Esophagus squamous epithelium (tissue), 5 donors: Measurements from ENCODE around the gene MOSMO. TPM values are rescaled to one million over a fixed set of nuclear protein-coding genes. Genes with fewer than 3 reads are reported as not detected.

Experiments
- DNase-seq: peaks from one replicate; lab custom pipeline; 2025; lab: John Stamatoyannopoulos, UW
- H3K27ac ChIP-seq, 4 donors: fragments of 200-600 bp; sonication (generic); one replicate each; pipeline ENCODE4 v1.5.1; 2016 to 2019; ENCODE audit warnings: mild to moderate bottlenecking in 1 of 4
- H3K27me3 ChIP-seq, 4 donors: fragments of 200-600 bp; sonication (generic); 1 replicate in 3 of 4; 2 replicates in 1 of 4; pipeline versions ENCODE4 v1.5.1 to v1.6.0; 2017 to 2021; ENCODE audit warnings: antibody characterized with exemption in 1 of 4
- H3K36me3 ChIP-seq, 3 donors: fragments of 200-600 bp; sonication (generic); one replicate each; pipeline ENCODE4 v1.5.1; 2016 to 2019
- H3K4me1 ChIP-seq, 3 donors: fragments of 200-600 bp; sonication (generic); one replicate each; pipeline ENCODE4 v1.5.1; 2017 to 2019
- H3K4me3 ChIP-seq, 4 donors: fragments of 200-600 bp; sonication (generic); 1 replicate in 3 of 4; 2 replicates in 1 of 4; pipeline ENCODE4 v1.5.1; 2016 to 2019; ENCODE audit warnings: mild to moderate bottlenecking in 2 of 4, moderate library complexity in 1 of 4
- H3K9me3 ChIP-seq, 3 donors: fragments of 200-600 bp; sonication (generic); one replicate each; pipeline ENCODE4 v1.5.1; 2016 to 2019
- CTCF ChIP-seq, 6 experiments: fragments of 450-650 bp in 4 of 6; fragments of 200-600 bp in 2 of 6; sonication (generic) in 2 of 6; IDR thresholded peaks; one replicate each; pipeline ENCODE4 v1.5.1; 2016 to 2019; ENCODE audit warnings: antibody characterized with exemption in 6 of 6, mild to moderate bottlenecking in 4 of 6, moderate library complexity in 4 of 6
- POLR2A ChIP-seq, 4 donors: fragments of 450-650 bp; IDR thresholded peaks; one replicate each; pipeline ENCODE4 v1.6.1; 2017; ENCODE audit warnings: antibody characterized with exemption in 4 of 4, mild to moderate bottlenecking in 4 of 4, moderate library complexity in 3 of 4
- WGBS, 2 donors: methylation state at CpG; one replicate each; pipeline ENCODE4 v1.1.5; 2018; 5-methylcytosine and 5-hydroxymethylcytosine counted together
- intact Hi-C: fragments of 100-400 bp; cut with DNase I; formaldehyde crosslinking; loops from one replicate; pipeline ENCODE4 v1.15.0; 2022
- total RNA-seq, 4 donors: library from RNA; depleted of rRNA; stranded (reverse); fragments of >200 nt; gene quantifications; one replicate each; pipeline ENCODE4 v1.1.0, GENCODE V29; 2016
- donor health status: DM: yes; HTN: yes; CAD: no.

MOSMO gene
- total RNA-seq, 4 donors from 2014 or later, result 4.5 to 18.9 (median 12.5) TPM

- WGBS, 2 donors, result 23 to 60% methylated on average over 2 of the region's 2 CpGs
- Histone ChIP-seq H3K4me1 (peaks cover 9 to 40% (median 12%) of the 10 kb centered on the region in 3 donors), H3K4me3 (no peak overlapping the region), H3K36me3 (no peaks in the 10 kb centered on the region), H3K27me3 (no peaks in the 10 kb centered on the region), H3K27ac (no peak overlapping the region), H3K9me3 (no peaks in the 10 kb centered on the region)
- TF ChIP-seq CTCF (IDR thresholded peaks at IDR 0.05) (no peak), POLR2A (IDR thresholded peaks at IDR 0.05) (no peak)
- no peak for DNase-seq
- intact Hi-C loops, result no loop called here
Observed at GRCh38 chr16:22012241-22012640, 4.3 kb downstream of the MOSMO start.

- 74 to 80% methylated on average over 4 of the region's 4 CpGs for WGBS, 2 donors
- Histone ChIP-seq H3K4me1 (peaks cover 9 to 39% (median 12%) of the 10 kb centered on the region in 3 donors), H3K27me3 (no peaks in the 10 kb centered on the region), H3K36me3 (no peaks in the 10 kb centered on the region), H3K27ac (no peak overlapping the region), H3K9me3 (no peaks in the 10 kb centered on the region), H3K4me3 (no peak overlapping the region)
- DNase-seq, result no peak
- TF ChIP-seq POLR2A (IDR thresholded peaks at IDR 0.05), result no peak
- TF ChIP-seq CTCF (IDR thresholded peaks at IDR 0.05), result no peak
- intact Hi-C loops, result no loop called here
Observed at GRCh38 chr16:22013486-22013885, 5.6 kb downstream of the MOSMO start.

GRCh38 chr16:22014271-22014873 lies 6.5 kb downstream of the MOSMO start:
- Histone ChIP-seq H3K27ac (no peak overlapping the region), H3K36me3 (no peaks in the 10 kb centered on the region), H3K4me1 (peaks cover 2 to 37% (median 4%) of the 10 kb centered on the region in 3 donors), H3K9me3 (no peaks in the 10 kb centered on the region), H3K4me3 (no peak overlapping the region), H3K27me3 (no peaks in the 10 kb centered on the region)
- intact Hi-C loops, result no loop called here
- DNase-seq, result no peak
- TF ChIP-seq POLR2A (IDR thresholded peaks at IDR 0.05) (no peak), CTCF (IDR thresholded peaks at IDR 0.05) (no peak)
- 95 to 96% methylated on average over 2 of the region's 2 CpGs for WGBS, 2 donors

GRCh38 chr16:22016927-22017326 lies 9.0 kb downstream of the MOSMO start:
- Histone ChIP-seq H3K27me3 (no peaks in the 10 kb centered on the region), H3K4me3 (no peak overlapping the region), H3K9me3 (no peaks in the 10 kb centered on the region), H3K4me1 (peaks cover 0 to 11% (median 0%) of the 10 kb centered on the region in 3 donors), H3K36me3 (no peaks in the 10 kb centered on the region), H3K27ac (no peak overlapping the region)
- no peak for TF ChIP-seq CTCF (IDR thresholded peaks at IDR 0.05)
- TF ChIP-seq POLR2A (IDR thresholded peaks at IDR 0.05), result no peak
- WGBS, 2 donors, result 77 to 82% methylated on average over 4 of the region's 4 CpGs
- no peak for DNase-seq
- intact Hi-C loops, result no loop called here

- no peak for DNase-seq
- no peak for TF ChIP-seq CTCF (IDR thresholded peaks at IDR 0.05)
- no peak for TF ChIP-seq POLR2A (IDR thresholded peaks at IDR 0.05)
- Histone ChIP-seq H3K36me3 (no peaks in the 10 kb centered on the region), H3K9me3 (no peaks in the 10 kb centered on the region), H3K27me3 (no peaks in the 10 kb centered on the region), H3K27ac (no peak overlapping the region), H3K4me1 (peaks cover 0 to 9% (median 0%) of the 10 kb centered on the region in 3 donors), H3K4me3 (no peak overlapping the region)
- 80 to 97% methylated on average over 1 of the region's 1 CpG for WGBS, 2 donors
- intact Hi-C loops, result no loop called here
Observed at GRCh38 chr16:22018559-22018958, 10.6 kb downstream of the MOSMO start.
